Stimulated activated CD8-positive, alpha-beta memory T cell treated with anti-CD3 and anti-CD28 coated beads, Interleukin-15, amount 100 ng/mL, for 4 hours (primary cell): Measurements from ENCODE around the gene MYO6.
"Not testable (repeated sequence)": the region's sequence is repeated elsewhere in the genome, so short reads cannot be mapped to it uniquely, and the experiment has no call there.

Experiments used
- DNase-seq, 2 donors: peaks; one replicate each; pipeline ENCODE4 v3.0.0-alpha.2; 2020; ENCODE audit warnings: low read depth in 2 of 2

MYO6 gene

DNA sequence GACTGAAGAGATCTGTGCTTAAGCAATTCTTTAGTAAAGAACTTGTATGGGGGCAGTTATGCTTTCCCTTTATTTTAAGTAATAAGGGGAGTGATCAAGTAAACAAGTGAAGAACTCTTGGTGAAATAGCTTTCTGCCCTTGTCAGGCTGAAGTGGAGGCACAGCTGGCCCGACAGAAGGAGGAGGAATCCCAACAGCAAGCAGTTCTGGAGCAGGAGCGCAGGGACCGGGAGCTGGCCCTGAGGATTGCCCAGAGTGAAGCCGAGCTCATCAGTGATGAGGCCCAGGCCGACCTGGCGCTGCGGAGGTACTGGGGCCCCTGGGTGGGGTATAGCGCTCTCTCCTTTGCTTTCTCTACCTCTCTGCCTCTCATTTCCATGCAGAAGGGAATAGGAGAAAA, 143.3 kb downstream of the MYO6 start:
- DNase-seq = no peak

- DNase-seq = no peak
These were observed 144.2 kb downstream of the MYO6 start for GRCh38 chr6:75893058-75893775.

DNA sequence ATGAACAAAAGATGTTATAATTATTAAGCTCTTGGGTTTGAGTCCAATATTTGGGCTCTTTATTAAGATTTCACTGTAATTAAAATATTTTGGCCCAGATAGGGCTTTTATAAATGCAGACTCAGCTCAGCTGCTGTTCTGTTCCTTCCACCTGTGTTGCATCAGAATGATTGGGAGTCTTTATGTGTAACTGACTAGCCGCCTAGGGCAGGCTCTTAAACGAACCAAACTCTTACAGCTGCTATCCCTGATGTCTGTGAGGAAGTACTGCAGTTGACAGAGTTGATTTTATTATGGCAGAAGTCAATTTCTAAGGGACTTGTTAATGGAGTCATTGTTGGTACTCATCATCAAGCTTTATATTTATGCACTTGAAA, 144.7 kb downstream of the MYO6 start:
- DNase-seq = no peak

- no peak for DNase-seq
These were observed 147.5 kb downstream of the MYO6 start for GRCh38 chr6:75896526-75896925.

- not testable (repeated sequence) for DNase-seq
These were observed 151.2 kb downstream of the MYO6 start for GRCh38 chr6:75900216-75900615.

DNA sequence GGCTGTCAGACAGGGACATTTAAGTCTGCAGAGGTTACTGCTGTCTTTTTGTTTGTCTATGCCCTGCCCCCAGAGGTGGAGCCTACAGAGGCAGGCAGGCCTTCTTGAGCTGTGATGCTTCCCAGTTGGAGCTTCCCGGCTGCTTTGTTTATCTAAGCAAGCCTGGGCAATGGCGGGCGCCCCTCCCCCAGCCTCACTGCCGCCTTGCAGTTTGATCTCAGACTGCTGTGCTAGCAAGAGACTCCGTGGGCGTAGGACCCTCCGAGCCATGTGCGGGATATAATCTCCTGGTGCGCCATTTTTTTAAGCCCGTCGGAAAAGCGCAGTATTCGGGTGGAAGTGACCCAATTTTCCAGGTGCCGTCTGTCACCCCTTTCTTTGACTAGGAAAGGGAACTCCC, 156.1 kb downstream of the MYO6 start:
- DNase-seq = not testable (repeated sequence)

DNA sequence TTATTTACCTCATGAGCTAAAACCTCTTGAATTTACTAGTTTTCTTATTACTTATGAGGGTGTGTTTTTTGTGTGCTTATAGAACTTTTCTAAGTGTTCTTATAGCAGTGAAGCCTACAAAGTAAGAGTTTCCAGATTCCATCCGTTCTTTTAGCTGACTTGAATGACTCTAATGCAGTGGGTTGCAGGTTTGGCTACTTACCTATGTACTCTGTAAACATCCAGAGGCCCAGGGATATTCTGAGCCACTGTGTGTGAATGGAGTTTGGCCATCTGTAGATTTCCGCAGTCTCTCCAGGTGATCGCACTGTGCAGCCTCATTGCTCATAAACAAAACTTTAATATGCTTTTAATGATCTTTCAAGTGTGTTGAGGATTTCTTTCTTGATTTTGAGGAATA, 157.8 kb downstream of the MYO6 start:
- no peak for DNase-seq

DNA sequence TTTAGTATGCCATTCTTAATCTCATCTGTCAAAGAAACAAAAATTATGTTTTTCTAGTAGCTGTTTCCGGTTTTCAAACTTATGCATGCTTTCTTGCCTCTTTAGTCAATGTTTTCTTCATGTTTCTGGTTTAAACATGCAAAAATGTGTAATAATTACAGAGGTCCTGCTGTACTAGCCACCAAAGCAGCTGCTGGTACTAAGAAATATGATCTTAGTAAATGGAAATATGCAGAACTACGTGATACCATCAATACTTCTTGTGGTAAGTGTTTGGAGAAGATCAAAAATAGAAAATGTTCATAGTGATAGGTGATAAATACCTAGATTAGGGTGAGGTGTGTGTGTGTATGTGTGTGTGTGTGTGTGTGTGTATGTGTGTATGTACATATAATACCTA, 158.4 kb downstream of the MYO6 start:
- DNase-seq = no peak

- DNase-seq = no peak
These were observed 164.0 kb downstream of the MYO6 start for GRCh38 chr6:75913040-75913439.

GRCh38 chr6:75922226-75922625, 173.2 kb downstream of the MYO6 start:
- no peak for DNase-seq

- no peak for DNase-seq
These were observed 177.5 kb downstream of the MYO6 start for GRCh38 chr6:75926293-75927168.

DNA sequence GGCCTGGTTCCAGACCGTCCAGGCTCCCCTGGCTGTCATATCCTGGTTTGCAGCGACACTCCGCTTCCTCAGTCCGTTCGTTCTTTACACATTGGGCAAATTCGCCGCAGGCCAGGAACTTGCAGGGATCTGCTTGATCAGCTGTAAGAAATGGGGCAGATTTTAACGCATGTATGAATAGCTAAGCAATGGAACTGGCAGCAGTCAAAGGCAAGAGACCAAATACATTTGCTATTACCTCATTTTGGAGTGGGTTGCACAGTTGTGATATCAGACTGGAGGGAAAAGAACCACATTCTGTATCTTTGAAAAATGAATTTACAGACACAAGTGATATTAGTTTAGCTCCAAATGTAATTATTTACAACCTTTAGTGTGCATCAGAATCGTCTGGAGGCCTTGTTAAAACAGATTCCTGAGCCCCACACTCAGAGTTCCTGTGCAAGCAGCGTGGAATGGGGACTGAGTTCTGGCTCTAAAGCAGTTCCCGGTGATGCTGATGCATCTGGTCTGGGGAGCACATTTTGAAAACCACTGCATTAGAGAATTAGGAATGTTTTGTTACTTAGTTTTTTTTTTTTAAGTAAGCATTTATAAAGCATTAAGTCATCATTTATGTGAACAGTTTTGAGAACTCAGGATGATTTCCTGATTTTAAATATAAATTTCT, 182.1 kb downstream of the MYO6 start:
- no peak for DNase-seq

DNA sequence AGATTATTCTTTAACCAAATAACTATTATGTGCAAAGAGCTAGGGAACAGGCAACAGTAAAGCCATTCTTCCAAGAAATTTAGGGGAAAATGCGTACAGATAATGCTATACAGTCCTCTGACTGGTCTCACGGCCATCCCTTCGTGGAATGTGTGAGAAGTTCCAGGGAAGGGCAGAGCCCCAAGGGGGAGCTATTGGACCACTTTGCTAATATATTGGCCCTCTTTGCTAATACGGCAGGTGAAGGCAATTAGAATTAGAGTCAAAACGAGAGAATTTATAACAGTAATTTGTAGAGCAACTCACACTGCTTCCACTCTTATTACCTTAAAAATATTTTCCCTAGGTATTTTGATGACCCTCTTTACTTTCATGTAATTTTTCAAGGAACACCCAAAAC, 183.0 kb downstream of the MYO6 start:
- DNase-seq = no peak

DNA sequence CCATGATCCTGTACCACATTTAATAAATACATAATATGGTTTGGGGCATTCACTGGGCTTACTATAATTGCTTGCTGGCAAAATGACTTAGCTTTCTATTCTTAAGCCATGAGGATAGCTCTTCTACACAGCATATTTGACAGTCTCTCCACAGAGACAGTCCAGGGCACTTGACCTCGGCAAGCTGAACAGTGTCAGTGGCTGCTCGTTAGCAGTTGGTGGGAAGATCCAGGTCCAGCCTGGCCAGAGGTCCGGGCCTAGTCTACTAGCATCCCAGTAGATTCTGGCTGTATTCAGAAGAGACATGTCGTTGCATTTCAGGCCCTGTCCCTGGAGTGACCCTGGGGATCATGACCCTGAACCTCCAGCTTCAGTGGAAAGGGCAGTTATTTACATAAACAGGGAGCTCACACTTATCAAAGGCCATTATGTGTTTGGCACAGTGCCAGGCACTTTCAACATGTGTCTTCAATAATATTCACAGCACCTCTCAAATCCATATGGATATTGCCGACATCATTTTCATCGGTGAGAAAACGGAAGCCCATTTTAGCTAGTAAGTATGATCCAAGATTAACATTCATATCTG, 184.4 kb downstream of the MYO6 start:
- DNase-seq = no peak

DNA sequence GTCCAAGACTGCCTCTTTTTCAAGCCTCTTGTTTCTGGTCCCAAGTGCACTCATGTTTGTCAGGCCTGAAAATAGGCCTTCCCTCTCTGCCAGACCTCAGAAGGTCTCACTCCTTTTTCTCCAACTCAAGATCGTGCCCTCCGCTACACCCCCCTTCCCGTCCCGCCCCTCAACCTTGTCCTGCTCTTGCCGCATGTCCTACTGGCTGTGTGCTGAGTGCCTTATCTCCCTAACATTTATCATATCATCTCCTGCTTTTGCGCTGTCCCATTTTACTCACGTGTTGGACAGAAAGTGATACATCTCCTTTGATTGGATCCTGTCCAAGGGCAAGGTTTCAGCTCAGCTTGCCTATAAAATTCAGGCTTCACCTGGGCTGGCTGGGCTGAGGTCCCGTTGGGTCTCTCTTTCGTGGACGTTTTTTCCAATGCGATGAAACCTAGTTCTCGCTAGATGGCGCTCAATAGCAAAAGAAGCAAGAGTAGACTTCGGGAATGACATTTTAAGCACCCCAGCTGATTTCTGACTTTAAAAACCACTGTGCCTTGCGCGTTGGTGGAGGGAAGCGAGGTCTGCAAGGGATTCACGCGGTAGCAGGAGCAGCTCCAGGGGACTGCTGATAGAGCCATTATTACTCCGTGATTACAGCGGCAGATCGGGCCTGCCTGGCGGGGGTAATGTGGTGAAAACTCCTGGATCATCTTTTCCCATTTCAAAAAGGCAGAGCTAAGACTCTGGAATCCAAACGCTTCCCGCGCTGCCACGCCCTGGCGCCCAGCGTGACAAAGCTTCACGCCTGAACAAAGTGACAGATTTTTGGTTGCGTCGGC, 185.8 kb downstream of the MYO6 start:
- DNase-seq = no peak

GRCh38 chr6:75935473-75935793, 186.4 kb downstream of the MYO6 start:
- DNase-seq = no peak

GRCh38 chr6:75936682-75937081, 187.6 kb downstream of the MYO6 start:
- no peak for DNase-seq

- DNase-seq = no peak
These were observed 188.8 kb downstream of the MYO6 start for GRCh38 chr6:75937846-75938245.

DNA sequence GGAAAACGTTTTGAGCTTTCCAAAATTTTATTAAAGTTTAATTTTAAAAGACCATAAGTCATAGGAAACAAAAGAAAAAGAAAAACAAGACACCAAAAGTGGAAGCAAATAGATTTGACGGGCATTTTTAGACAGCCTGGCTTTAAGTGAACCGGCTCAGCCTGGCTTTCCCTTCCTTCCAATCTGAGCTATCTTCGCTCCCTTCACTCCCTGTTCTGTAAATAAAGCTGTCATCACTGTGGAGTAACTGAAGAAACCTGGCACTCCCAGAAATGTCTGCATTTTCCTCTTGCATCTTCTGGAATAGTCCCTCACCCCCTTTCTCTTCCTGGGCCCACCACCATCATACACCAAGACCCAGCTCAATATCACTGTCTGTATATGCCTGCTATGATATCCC, 191.5 kb downstream of the MYO6 start:
- DNase-seq = no peak

- no peak for DNase-seq
These were observed 192.5 kb downstream of the MYO6 start for GRCh38 chr6:75941509-75941908.

GRCh38 chr6:75943381-75943780, 194.3 kb downstream of the MYO6 start:
- DNase-seq = no peak
